NCI-H446 (cell line): ENCODE data around the gene FSTL4.

Experiments
- DNase-seq, 2 experiments: peaks; one replicate each; lab custom pipeline; 2025; lab: John Stamatoyannopoulos, UW

Gene FSTL4

DNA sequence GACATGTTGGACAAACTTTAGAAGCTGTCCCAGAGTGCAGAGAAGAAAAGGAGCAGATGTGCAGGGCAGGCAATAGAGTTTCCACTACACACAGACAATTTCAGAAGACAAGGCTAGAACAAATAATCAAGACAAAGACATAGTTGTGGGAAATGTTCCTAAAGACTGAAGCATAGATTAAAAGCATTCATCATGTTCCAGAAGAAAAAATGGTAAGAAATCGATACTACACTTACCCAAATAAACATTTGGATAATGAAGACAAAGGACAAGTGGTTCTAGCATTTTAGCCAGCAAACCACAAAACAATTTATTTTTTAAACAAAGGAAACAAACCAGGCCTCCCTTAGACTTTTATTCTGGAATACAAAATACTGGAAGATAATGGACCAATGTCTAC, 97.9 kb downstream of the FSTL4 start:
- DNase-seq: no peak

DNA sequence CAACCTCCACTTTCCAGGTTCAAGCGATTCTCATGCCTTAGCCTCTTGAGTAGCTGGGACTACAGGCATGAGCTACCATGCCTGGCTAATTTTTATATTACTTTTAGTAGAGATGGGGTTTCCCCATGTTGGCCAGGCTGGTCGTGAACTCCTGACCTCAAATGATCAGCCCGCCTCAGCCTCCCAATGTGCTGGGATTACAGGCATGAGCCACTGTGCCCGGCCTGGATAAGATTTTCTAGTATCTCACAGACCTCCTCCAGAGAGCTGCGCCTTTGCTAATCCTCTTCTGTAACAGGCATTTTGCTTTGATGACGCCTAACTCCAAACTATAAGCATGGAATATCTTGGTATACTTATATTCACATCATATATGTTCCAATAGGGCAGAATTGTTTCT, 99.4 kb downstream of the FSTL4 start:
- no peak for DNase-seq

- no peak for DNase-seq
Observed at GRCh38 chr5:133511653-133512235, 100.6 kb downstream of the FSTL4 start.

GRCh38 chr5:133510634-133511262, 101.6 kb downstream of the FSTL4 start:
- DNase-seq: no peak

DNA sequence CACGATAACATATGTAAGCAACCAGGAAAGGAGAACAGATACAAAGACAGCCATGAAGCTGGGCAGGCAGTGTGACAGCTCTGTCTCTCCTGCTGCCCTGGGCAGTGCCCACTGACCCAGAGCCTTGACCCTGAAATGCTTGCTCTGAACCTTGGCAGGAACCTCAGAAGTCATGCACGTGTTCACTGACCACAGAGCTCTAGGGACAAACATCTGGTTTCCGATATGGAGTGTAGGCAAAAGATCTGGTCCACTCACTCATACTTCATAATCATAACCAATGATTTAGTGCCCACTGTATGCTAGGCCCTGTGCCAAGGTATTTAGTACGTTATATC, 102.6 kb downstream of the FSTL4 start:
- DNase-seq: no peak

- no peak for DNase-seq
Observed at GRCh38 chr5:133508845-133509741, 103.2 kb downstream of the FSTL4 start.

DNA sequence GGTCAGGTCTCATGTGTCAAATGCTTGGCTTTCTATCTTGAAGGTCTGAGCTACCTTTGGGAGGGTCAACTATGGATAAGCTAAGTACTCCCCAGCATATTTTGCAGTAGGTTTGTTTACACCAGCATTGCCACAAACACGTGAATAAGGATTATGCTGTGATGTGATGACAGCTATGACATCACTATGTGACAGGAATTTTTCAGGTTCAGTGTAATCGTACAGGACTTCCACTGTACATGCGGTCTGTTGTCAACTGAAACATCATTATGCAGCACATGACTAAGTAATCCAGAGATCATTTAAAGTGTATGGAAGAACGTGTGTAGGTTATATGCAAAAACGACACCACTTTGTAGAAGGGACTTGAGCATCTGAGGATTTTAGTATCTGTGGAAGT, 104.0 kb downstream of the FSTL4 start:
- no peak for DNase-seq

DNA sequence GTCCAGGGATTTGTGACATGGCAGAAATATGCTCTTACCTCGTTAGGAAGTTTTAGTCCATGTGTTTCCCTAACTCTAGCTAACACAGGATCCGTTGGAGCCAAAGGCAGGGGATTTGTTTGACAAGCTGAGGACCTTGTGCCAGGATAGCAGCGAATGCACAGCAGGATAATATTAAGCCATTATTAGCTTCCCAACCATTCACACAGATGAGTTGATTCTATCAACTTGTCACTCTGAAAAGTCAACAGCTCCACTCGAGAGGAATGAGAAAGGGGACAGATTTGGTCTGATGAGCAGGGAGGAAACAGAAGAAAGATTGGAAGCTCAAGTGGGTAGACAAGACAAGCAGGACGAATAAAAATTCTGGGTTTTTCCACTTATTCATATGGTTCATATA, 106.2 kb downstream of the FSTL4 start:
- no peak for DNase-seq

DNA sequence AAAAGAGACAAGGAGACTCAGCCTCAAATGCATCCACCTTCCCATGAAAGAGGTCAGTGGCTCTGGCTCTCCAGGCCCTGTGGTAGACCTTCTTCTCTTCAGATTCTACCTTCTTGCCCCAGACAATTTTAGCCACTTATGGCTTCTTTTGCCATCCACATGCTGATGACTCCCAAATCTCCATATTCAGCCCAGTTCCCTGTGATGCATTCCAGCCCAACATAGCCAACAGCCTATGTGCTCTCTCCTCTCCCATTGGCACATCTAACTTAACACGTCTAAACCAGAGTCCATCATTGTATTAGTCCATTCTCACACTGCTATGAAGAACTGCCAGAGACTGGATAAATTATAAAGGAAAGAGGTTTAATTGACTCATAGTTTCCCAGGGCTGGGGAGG, 108.8 kb downstream of the FSTL4 start:
- DNase-seq: no peak

- no peak for DNase-seq
Observed at GRCh38 chr5:133499895-133500294, 112.4 kb downstream of the FSTL4 start.

GRCh38 chr5:133497608-133498348, 114.6 kb downstream of the FSTL4 start:
- no peak for DNase-seq

GRCh38 chr5:133496631-133497030, 115.7 kb downstream of the FSTL4 start:
- DNase-seq: no peak

GRCh38 chr5:133494923-133495246, 117.5 kb downstream of the FSTL4 start:
- DNase-seq: no peak

GRCh38 chr5:133494232-133494922, 118.0 kb downstream of the FSTL4 start:
- DNase-seq: no peak

GRCh38 chr5:133489632-133490031, 122.7 kb downstream of the FSTL4 start:
- DNase-seq: no peak

DNA sequence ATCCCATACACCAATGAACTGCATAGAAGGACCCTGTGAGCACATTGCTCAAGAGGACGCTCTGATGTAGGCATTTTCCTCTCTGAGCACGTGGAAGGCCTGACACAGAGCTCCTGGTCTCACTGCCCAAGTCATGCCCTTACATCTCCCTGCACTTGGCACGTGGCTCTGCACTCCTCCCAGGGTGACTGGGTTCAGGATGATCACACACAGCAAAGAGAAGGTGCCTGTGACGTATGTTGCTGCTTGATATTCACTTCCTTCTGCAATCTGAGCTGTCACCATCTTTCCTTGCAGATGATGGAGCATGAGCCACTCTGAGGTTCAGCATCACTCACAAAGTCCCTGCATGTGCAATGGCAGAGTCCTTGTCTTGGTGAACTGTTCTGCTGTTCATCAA, 125.2 kb downstream of the FSTL4 start:
- no peak for DNase-seq

DNA sequence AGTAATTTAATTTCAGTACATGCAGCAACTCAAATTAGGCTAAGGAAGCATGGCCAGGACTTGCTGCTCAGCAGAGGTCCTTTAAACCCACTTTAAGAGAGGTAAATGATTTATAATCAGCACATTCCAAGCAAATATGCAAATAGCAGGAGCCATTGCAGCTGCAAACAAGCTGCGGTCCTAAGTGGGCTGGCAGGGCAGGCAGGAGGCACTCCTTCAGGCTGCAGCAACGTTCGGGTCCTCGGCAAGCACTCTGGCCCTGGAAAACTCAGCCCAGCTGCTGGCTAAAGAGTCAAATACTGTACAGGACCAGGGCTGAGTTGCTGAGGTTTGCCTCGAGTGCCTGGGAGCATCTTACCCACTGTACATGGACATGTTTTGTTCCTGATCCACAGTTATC, 126.9 kb downstream of the FSTL4 start:
- no peak for DNase-seq

DNA sequence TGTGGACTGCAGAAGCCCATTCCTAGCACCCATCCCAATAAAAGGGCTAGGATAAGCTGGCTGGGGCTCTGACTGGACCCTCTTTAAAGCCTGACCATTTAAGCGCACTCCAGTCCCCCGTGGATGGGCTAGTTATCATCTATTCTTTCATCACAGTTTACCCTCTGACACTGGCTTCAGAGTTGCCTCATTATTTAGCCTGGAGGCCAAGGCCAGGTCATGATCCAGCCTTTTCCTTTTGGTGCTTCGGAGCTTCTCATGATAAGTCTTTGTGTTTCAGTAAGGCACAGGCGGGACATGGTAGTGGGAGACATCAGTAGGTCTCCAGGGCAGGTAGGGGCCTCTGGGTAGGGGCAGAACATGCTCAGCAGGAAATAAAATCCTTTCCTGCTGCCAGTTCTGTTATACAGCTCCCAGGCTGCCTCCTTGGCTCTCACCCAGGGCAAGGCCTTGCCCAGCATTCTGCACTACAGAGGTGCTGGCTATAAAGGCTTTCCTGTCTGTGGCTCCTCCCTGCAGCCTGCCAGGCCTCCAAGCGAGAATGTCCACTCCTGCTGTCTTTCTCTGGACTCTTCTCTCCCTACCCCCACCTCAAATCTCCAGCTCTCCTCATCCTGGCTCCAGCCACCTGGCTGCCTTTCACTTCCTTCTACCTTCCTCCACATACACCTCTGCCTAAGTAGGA, 128.8 kb downstream of the FSTL4 start:
- no peak for DNase-seq

DNA sequence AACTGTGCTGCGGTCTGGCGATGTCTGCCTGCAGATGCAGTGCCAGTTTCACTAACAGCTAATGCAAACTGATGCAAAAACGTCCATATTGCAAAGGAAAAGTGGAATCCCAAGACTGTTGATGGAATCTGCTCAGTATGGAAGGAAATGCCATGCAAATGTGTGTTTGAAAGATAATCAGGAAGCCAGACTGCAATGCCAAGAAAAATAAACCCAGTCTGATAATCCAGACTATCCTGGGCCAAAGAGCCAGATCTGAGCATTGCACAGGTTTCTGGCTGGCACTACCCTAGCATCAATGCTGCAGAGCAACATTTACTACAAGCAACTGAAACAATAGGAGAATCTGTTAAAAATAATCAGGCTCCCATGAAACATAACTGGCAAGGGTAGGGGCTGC, 130.3 kb downstream of the FSTL4 start:
- no peak for DNase-seq

GRCh38 chr5:133480866-133481265, 131.5 kb downstream of the FSTL4 start:
- DNase-seq: no peak

- DNase-seq: no peak
Observed at GRCh38 chr5:133480366-133480765, 132.0 kb downstream of the FSTL4 start.
